ENCODE measurements around the gene ENPEP. TPM values are rescaled to one million over a fixed set of nuclear protein-coding genes. Genes with fewer than 3 reads are reported as not detected.

ENPEP gene
- total and polyA plus RNA-seq, 7 donors: 0.23 to 2.2 (median 0.99) TPM

DNA sequence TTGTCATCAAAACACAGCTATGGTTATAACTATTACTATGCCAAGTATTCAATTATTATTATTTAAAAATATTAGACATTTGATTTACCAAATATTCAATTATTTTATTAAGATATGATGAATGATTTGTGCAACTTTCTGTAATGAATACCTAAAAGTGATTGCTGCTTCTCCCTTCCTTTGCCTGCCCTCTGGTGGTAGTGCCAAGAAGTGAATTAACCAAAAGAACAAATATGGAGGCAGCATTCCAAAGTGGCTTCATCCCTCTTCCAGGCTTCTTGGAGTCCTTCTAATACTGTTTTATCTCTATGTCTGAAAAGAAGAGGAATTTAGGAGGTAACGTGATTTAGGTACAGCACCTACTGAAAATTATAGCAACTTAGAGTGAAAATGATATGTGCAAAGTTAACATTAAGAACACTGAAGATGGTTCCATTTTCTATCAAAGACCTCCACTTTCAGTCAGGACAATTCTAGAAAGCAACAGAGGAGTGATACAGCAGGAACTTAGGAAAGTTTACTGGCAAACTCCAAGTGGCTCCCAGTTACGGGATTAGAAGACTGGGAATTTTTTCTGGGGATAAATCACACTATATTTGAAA lies 43.0 kb downstream of the ENPEP start:
- 85 to 87% methylated on average over 2 of the region's 2 CpGs for WGBS, 2 donors
- no peak for DNase-seq

DNA sequence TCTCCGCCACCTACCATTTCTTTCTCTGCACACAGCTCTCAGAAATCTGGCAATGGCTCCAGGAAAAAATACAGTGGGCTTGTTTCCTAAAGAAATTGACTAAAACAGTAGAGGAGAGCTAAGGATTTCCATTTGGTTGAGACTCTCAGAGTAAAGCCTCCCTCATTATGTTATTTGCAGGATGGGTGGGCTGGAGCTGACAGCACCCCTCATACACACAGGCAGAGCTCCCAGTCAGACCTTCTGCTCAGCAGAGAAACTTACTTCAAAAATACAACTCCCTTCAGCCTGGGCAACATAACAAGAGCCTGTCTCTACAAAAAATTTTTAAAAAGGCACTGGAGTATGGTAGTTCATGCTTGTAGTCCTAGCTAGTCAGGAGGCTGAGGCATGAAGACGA lies 44.9 kb downstream of the ENPEP start:
- H3K9me3 ChIP-seq: no peaks in the 10 kb centered on the region
- no peak overlapping the region for H3K27ac ChIP-seq
- TF ChIP-seq, protein P1, sequence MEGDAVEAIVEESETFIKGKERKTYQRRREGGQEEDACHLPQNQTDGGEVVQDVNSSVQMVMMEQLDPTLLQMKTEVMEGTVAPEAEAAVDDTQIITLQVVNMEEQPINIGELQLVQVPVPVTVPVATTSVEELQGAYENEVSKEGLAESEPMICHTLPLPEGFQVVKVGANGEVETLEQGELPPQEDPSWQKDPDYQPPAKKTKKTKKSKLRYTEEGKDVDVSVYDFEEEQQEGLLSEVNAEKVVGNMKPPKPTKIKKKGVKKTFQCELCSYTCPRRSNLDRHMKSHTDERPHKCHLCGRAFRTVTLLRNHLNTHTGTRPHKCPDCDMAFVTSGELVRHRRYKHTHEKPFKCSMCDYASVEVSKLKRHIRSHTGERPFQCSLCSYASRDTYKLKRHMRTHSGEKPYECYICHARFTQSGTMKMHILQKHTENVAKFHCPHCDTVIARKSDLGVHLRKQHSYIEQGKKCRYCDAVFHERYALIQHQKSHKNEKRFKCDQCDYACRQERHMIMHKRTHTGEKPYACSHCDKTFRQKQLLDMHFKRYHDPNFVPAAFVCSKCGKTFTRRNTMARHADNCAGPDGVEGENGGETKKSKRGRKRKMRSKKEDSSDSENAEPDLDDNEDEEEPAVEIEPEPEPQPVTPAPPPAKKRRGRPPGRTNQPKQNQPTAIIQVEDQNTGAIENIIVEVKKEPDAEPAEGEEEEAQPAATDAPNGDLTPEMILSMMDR (IDR thresholded peaks at IDR 0.05): no peak
- TF ChIP-seq POLR2AphosphoS5 (IDR thresholded peaks at IDR 0.05) (no peak), EP300 (IDR thresholded peaks at IDR 0.05) (no peak), POLR2A (IDR thresholded peaks at IDR 0.05) (no peak)
- no peaks in the 10 kb centered on the region for H3K36me3 ChIP-seq
- H3K4me1 ChIP-seq: no peaks in the 10 kb centered on the region
- no peak for DNase-seq
- intact Hi-C loops (cut with DNase I): no loop called here
- no peaks in the 10 kb centered on the region for H3K27me3 ChIP-seq
- no peak overlapping the region for H3K4me3 ChIP-seq
- 90 to 93% methylated on average over 2 of the region's 2 CpGs for WGBS, 2 donors

More for the DNA sequence above, 43.0 kb downstream of the ENPEP start:
- Histone ChIP-seq H3K4me3 (no peak overlapping the region), H3K9me3 (no peaks in the 10 kb centered on the region), H3K27ac (no peak overlapping the region), H3K27me3 (no peaks in the 10 kb centered on the region), H3K4me1 (no peaks in the 10 kb centered on the region), H3K36me3 (no peaks in the 10 kb centered on the region)
- intact Hi-C loops (cut with DNase I): loop anchor here (10.0 kb wide), 3 partner anchors 204 to 1094 kb away; partner anchors contain the start of gene ELOVL6
- TF ChIP-seq POLR2A (IDR thresholded peaks at IDR 0.05): no peak
- TF ChIP-seq, protein P1 (IDR thresholded peaks at IDR 0.05): peak in 3 of 4 experiments; percentile 33 to 58 (median 43)

DNA sequence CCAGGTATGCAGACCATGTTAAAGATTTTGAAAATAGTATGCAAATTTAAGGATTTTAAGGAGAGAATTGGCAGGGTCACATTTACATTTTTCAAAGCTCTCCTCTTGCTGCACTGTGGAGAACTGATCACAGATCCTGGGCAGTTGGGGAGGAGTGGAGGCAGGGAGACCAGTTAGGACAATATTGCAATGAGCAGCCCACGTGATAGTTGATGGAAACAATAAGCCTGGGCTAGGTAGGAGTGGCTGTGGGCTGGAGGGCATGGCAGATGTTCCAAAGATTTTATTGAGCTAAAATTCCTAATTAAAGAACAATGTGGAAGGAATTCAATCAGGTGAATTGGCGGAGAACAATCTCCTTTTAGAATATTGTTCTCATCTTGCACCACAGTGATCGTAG lies 50.6 kb downstream of the ENPEP start:
- WGBS, 2 donors: 80 to 89% methylated on average over 3 of the region's 3 CpGs
- Histone ChIP-seq H3K27me3 (no peaks in the 10 kb centered on the region), H3K27ac (no peak overlapping the region)

DNA sequence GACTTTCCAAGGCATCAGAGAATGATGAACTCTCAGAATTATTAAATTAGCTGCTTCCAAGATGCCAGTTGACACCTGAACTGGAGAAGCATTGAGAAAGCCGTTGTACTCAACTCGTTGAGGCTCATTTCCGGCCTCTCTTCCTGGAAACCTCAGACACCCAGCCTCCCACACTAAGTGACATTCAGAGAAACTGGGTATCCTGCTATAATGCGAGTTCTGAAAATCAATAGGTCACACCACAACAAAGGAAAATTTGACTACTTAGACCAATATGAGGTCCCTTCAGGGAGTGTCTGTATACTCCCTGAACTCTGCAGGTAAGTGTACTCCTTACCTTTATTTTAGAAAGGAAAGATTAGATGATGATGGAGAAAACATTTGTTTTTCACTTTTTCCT lies 51.2 kb downstream of the ENPEP start:
- WGBS, 2 donors: 72 to 82% methylated on average over 4 of the region's 4 CpGs

More for the DNA sequence above, 50.6 kb downstream of the ENPEP start:
- Histone ChIP-seq H3K9me3 (no peaks in the 10 kb centered on the region), H3K4me3 (no peak overlapping the region), H3K4me1 (no peaks in the 10 kb centered on the region), H3K36me3 (no peaks in the 10 kb centered on the region)
- TF ChIP-seq POLR2A (IDR thresholded peaks at IDR 0.05) (no peak), EP300 (IDR thresholded peaks at IDR 0.05) (no peak), POLR2AphosphoS5 (IDR thresholded peaks at IDR 0.05) (no peak)
- TF ChIP-seq, protein P1 (IDR thresholded peaks at IDR 0.05): no peak
- intact Hi-C loops (cut with DNase I): no loop called here
- no peak for DNase-seq

More for the DNA sequence above, 51.2 kb downstream of the ENPEP start:
- H3K27me3 ChIP-seq: no peaks in the 10 kb centered on the region
- no peaks in the 10 kb centered on the region for H3K4me1 ChIP-seq
- no peaks in the 10 kb centered on the region for H3K9me3 ChIP-seq
- no peak for DNase-seq
- TF ChIP-seq, protein P1 (IDR thresholded peaks at IDR 0.05): no peak
- TF ChIP-seq EP300 (IDR thresholded peaks at IDR 0.05) (no peak), POLR2AphosphoS5 (IDR thresholded peaks at IDR 0.05) (no peak), POLR2A (IDR thresholded peaks at IDR 0.05) (no peak)
- intact Hi-C loops (cut with DNase I): no loop called here
- H3K36me3 ChIP-seq: no peaks in the 10 kb centered on the region
- no peak overlapping the region for H3K4me3 ChIP-seq
- H3K27ac ChIP-seq: no peak overlapping the region
